DMS53 treated with DMSO at 0.1 percent for 48 hours (cell line): ENCODE data around the gene MMP21.

Experiments
- DNase-seq: peaks from one replicate; lab custom pipeline; 2025; ENCODE audit not compliant: unreplicated experiment; lab: John Stamatoyannopoulos, UW

Gene MMP21

GRCh38 chr10:125792342-125793300 is 17.0 kb upstream of the MMP21 start:
- no peak for DNase-seq

GRCh38 chr10:125788156-125789034 is 12.8 kb upstream of the MMP21 start:
- DNase-seq = peak; percentile 3

GRCh38 chr10:125785791-125786190 is 10.2 kb upstream of the MMP21 start:
- no peak for DNase-seq

- DNase-seq = no peak
Measured at GRCh38 chr10:125783957-125784356, 8.3 kb upstream of the MMP21 start.

- DNase-seq = no peak
Measured at GRCh38 chr10:125783408-125783807, 7.8 kb upstream of the MMP21 start.

GRCh38 chr10:125782616-125783015 is 7.0 kb upstream of the MMP21 start:
- no peak for DNase-seq

GRCh38 chr10:125782054-125782453 is 6.4 kb upstream of the MMP21 start:
- no peak for DNase-seq

- no peak for DNase-seq
Measured at GRCh38 chr10:125781374-125781773, 5.8 kb upstream of the MMP21 start.

- DNase-seq = no peak
Measured at GRCh38 chr10:125779403-125780327, 4.0 kb upstream of the MMP21 start.

GRCh38 chr10:125778556-125778955 is 2.9 kb upstream of the MMP21 start:
- no peak for DNase-seq

GRCh38 chr10:125777806-125778205 is 2.2 kb upstream of the MMP21 start:
- no peak for DNase-seq

GRCh38 chr10:125774581-125775191 is 935 bp downstream of the MMP21 start:
- DNase-seq = no peak

- DNase-seq = no peak
Measured at GRCh38 chr10:125773687-125774543, 1.7 kb downstream of the MMP21 start.

GRCh38 chr10:125772864-125773180 is 2.8 kb downstream of the MMP21 start:
- no peak for DNase-seq

- DNase-seq = no peak
Measured at GRCh38 chr10:125772112-125772863, 3.3 kb downstream of the MMP21 start.

GRCh38 chr10:125770844-125771243 is 4.8 kb downstream of the MMP21 start:
- no peak for DNase-seq

- no peak for DNase-seq
Measured at GRCh38 chr10:125769175-125769574, 6.4 kb downstream of the MMP21 start.

- DNase-seq = no peak
Measured at GRCh38 chr10:125768219-125768855, 7.3 kb downstream of the MMP21 start.
